Vagina (tissue), 2 donors: Measurements from ENCODE around the gene LGALS3. TPM values are rescaled to one million over a fixed set of nuclear protein-coding genes. Genes with fewer than 3 reads are reported as not detected.

Experiments used
- DNase-seq, 2 donors: peaks; one replicate each; pipeline ENCODE4 v3.0.0-alpha.2; 2017; ENCODE audit errors: extremely low spot score in 2 of 2
- H3K27ac ChIP-seq: fragments of 200-600 bp; sonication (generic); one replicate; pipeline ENCODE4 v1.5.1; 2019
- H3K27me3 ChIP-seq: fragments of 200-600 bp; sonication (generic); one replicate; pipeline ENCODE4 v1.5.1; 2019
- H3K36me3 ChIP-seq, 2 donors: fragments of 200-600 bp; sonication (generic); one replicate each; pipeline ENCODE4 v1.5.1; 2017 to 2019
- H3K4me1 ChIP-seq: fragments of 200-600 bp; sonication (generic); one replicate; pipeline ENCODE4 v1.5.1; 2019
- H3K4me3 ChIP-seq, 2 donors: fragments of 200-600 bp; sonication (generic); 1 replicate in 1 of 2; 2 replicates in 1 of 2; pipeline ENCODE4 v1.5.1; 2016 to 2019
- H3K9me3 ChIP-seq: fragments of 200-600 bp; sonication (generic); one replicate; pipeline ENCODE4 v1.5.1; 2019
- CTCF ChIP-seq, 3 experiments: fragments of 450-650 bp in 2 of 3; fragments of 200-600 bp in 1 of 3; sonication (generic) in 1 of 3; IDR thresholded peaks; one replicate each; pipeline ENCODE4 v1.5.1; 2017 to 2019; ENCODE audit warnings: antibody characterized with exemption in 3 of 3, mild to moderate bottlenecking in 2 of 3, moderate library complexity in 2 of 3
- POLR2A ChIP-seq, 2 donors: fragments of 450-650 bp; IDR thresholded peaks; one replicate each; pipeline ENCODE4 v1.6.1; 2017; ENCODE audit warnings: antibody characterized with exemption in 2 of 2, mild to moderate bottlenecking in 2 of 2, moderate library complexity in 2 of 2
- POLR2AphosphoS5 ChIP-seq, 2 donors: sonication (generic); formaldehyde crosslinking; IDR thresholded peaks; one replicate each; pipeline ENCODE4 v1.9.0; 2017; ENCODE audit warnings: antibody characterized with exemption in 2 of 2, mild to moderate bottlenecking in 2 of 2, low read depth in 1 of 2; ENCODE audit not compliant: insufficient read depth in 1 of 2
- intact Hi-C: fragments of 100-400 bp; cut with DNase I; formaldehyde crosslinking; loops from one replicate; pipeline ENCODE4 v1.15.1; 2023
- total RNA-seq: library from RNA; depleted of rRNA; stranded (reverse); fragments of >200 nt; gene quantifications from one replicate; pipeline ENCODE4 v1.2.3, GENCODE V29; 2016

Gene LGALS3
- total RNA-seq, 1 donor from 2014 or later, result 417 TPM

DNA sequence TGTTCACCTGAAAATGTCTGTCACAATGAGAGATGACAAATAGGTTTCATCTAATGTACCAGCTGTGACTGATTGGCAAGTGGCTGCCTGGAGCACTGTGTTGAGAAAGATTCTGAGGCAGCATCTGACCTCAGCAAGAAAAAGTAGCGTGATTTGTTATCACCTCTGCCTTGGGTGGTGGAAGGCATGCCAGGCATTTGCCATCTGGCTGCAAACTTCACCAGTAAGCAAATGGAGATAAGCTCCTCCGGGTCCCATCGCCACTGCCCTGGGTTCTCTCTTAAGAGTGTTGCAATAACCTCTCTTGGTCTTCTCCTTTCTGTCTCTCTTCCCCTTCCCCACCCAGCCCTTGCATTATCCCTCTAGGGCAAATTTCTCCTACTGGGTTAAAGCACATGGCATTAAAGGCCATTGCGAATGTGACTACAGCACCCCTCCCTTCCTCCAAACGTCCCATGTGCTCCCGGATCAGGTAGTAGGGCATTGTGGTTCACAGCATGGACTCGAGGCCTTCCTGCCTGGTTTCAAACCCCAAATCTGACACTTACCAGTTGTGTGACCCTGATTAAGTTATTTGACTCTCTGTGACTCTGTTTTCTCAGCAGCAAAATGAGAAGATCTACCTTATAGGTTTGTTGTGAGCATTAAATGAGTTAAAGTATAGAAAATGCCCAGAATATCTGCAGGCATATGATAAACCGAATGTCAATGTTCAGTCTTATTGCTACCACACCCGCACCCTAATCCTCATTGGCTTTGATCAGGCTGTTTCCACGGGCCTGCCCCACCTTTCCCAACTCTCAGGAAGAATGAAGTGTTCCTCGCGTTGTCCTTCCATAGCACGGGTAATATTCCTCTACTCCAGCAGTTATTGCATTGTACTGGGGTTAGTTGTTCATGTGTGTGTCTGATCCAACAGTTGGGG, 8.2 kb upstream of the LGALS3 start:
- no peak for DNase-seq
- no peaks in the 10 kb centered on the region for H3K27me3 ChIP-seq
- H3K9me3 ChIP-seq, result no peaks in the 10 kb centered on the region
- TF ChIP-seq POLR2AphosphoS5 (IDR thresholded peaks at IDR 0.05; ENCODE audit: insufficient read depth in 1 of 2, low read depth in 1 of 2), result no peak
- no peak for TF ChIP-seq POLR2A (IDR thresholded peaks at IDR 0.05)
- no peak for TF ChIP-seq CTCF (IDR thresholded peaks at IDR 0.05)
- no peak overlapping the region for H3K27ac ChIP-seq
- intact Hi-C loops, result loop anchor here (10.0 kb wide), 1 partner anchor 66 kb away; the partner anchor contains the start of gene MAPK1IP1L
- H3K4me3 ChIP-seq, result no peak overlapping the region
- H3K36me3 ChIP-seq, result no peaks in the 10 kb centered on the region
- peaks cover 81% of the 10 kb centered on the region for H3K4me1 ChIP-seq

GRCh38 chr14:55121628-55122439, 7.2 kb upstream of the LGALS3 start:
- H3K4me3 ChIP-seq, result no peak overlapping the region
- peaks cover 91% of the 10 kb centered on the region for H3K4me1 ChIP-seq
- intact Hi-C loops, result loop anchor here (10.0 kb wide), 1 partner anchor 67 kb away; the partner anchor contains the start of gene MAPK1IP1L
- no peak for DNase-seq
- H3K27me3 ChIP-seq, result no peaks in the 10 kb centered on the region
- peak overlapping the region; percentile 49 for H3K27ac ChIP-seq
- TF ChIP-seq CTCF (IDR thresholded peaks at IDR 0.05) (no peak), POLR2AphosphoS5 (IDR thresholded peaks at IDR 0.05; ENCODE audit: insufficient read depth in 1 of 2, low read depth in 1 of 2) (no peak), POLR2A (IDR thresholded peaks at IDR 0.05) (no peak)
- no peaks in the 10 kb centered on the region for H3K36me3 ChIP-seq
- no peaks in the 10 kb centered on the region for H3K9me3 ChIP-seq

GRCh38 chr14:55122440-55122986, 6.5 kb upstream of the LGALS3 start:
- intact Hi-C loops, result loop anchor here (10.0 kb wide), 1 partner anchor 68 kb away; the partner anchor contains the start of gene MAPK1IP1L
- no peaks in the 10 kb centered on the region for H3K36me3 ChIP-seq
- no peak for DNase-seq
- peaks cover 96% of the 10 kb centered on the region for H3K4me1 ChIP-seq
- H3K27ac ChIP-seq, result peak overlapping the region; percentile 49
- H3K9me3 ChIP-seq, result no peaks in the 10 kb centered on the region
- no peaks in the 10 kb centered on the region for H3K27me3 ChIP-seq
- no peak overlapping the region for H3K4me3 ChIP-seq
- TF ChIP-seq POLR2A (IDR thresholded peaks at IDR 0.05) (no peak), POLR2AphosphoS5 (IDR thresholded peaks at IDR 0.05; ENCODE audit: insufficient read depth in 1 of 2, low read depth in 1 of 2) (no peak), CTCF (IDR thresholded peaks at IDR 0.05) (no peak)

GRCh38 chr14:55123101-55123500, 6.0 kb upstream of the LGALS3 start:
- DNase-seq, result no peak
- TF ChIP-seq POLR2A (IDR thresholded peaks at IDR 0.05) (no peak), CTCF (IDR thresholded peaks at IDR 0.05) (no peak), POLR2AphosphoS5 (IDR thresholded peaks at IDR 0.05; ENCODE audit: insufficient read depth in 1 of 2, low read depth in 1 of 2) (no peak)
- Histone ChIP-seq H3K4me1 (peaks cover 96% of the 10 kb centered on the region), H3K9me3 (no peaks in the 10 kb centered on the region), H3K27me3 (no peaks in the 10 kb centered on the region), H3K27ac (peak overlapping the region; percentile 49), H3K4me3 (no peak overlapping the region), H3K36me3 (no peaks in the 10 kb centered on the region)
- intact Hi-C loops, result loop anchor here (10.0 kb wide), 1 partner anchor 68 kb away; the partner anchor contains the start of gene MAPK1IP1L
